ENCODE measurements around the gene CUL5.
"Not testable (repeated sequence)": the region's sequence is repeated elsewhere in the genome, so short reads cannot be mapped to it uniquely, and the experiment has no call there.

CUL5 gene

GRCh38 chr11:108117746-108118371 lies 109.2 kb downstream of the CUL5 start:
- peak; percentile 52 for DNase-seq

GRCh38 chr11:108120936-108121273 lies 112.2 kb downstream of the CUL5 start:
- not testable (repeated sequence) for DNase-seq

GRCh38 chr11:108121274-108122155 lies 112.8 kb downstream of the CUL5 start, which contains the start of gene ACAT1:
Gene ACAT1, plus strand, starts transcription at chr11:108121567. Its CDS starts 40 bp downstream, at chr11:108121607.
- peak; percentile 93 for DNase-seq

GRCh38 chr11:108122166-108122628 lies 113.5 kb downstream of the CUL5 start:
- DNase-seq, result no peak

GRCh38 chr11:108125096-108125495 lies 116.4 kb downstream of the CUL5 start:
- no peak for DNase-seq

GRCh38 chr11:108128772-108129171 lies 120.1 kb downstream of the CUL5 start:
- no peak for DNase-seq

GRCh38 chr11:108131993-108132392 lies 123.3 kb downstream of the CUL5 start:
- DNase-seq, result no peak

GRCh38 chr11:108132993-108133538 lies 124.4 kb downstream of the CUL5 start:
- DNase-seq, result not testable (repeated sequence)

- DNase-seq, result peak; percentile 26
Observed at GRCh38 chr11:108135845-108136544, 127.3 kb downstream of the CUL5 start.

GRCh38 chr11:108137212-108137611 lies 128.5 kb downstream of the CUL5 start:
- DNase-seq, result no peak

- no peak for DNase-seq
Observed at GRCh38 chr11:108142304-108142703, 133.6 kb downstream of the CUL5 start.

- DNase-seq, result no peak
Observed at GRCh38 chr11:108144615-108145014, 135.9 kb downstream of the CUL5 start.

- DNase-seq, result no peak
Observed at GRCh38 chr11:108147150-108147549, 138.5 kb downstream of the CUL5 start.

GRCh38 chr11:108148556-108148955 lies 139.9 kb downstream of the CUL5 start:
- DNase-seq, result no peak

GRCh38 chr11:108154591-108154990 lies 145.9 kb downstream of the CUL5 start:
- DNase-seq, result no peak

Data from CD4-positive, alpha-beta T cell treated with Interleukin-21 for 1 hour (primary cell).